K562 (cell line): ENCODE data around the gene RGS5. TPM values are rescaled to one million over a fixed set of nuclear protein-coding genes. Genes with fewer than 3 reads are reported as not detected.

Experiments
- ATAC-seq: fragments of 200-7000 bp; cut with Tn5 transposase; 3 replicates; pipeline ENCODE4 v1.9.1; 2020; ENCODE audit warnings: moderate library complexity
- BruUV-seq: library from RNA; stranded (reverse); fragments of 400-500 nt; replicated peaks from 2 replicates; lab custom pipeline; 2021; lab: Mats Ljungman, UMichigan
- CTCF ChIA-PET: fragments of 300-600 bp; formaldehyde crosslinking; extraction: SDS; loops from one replicate; lab custom pipeline; 2021; ENCODE audit warnings: low intra/inter-chr PET ratio; lab: Yijun Ruan, JAX
- POLR2A ChIA-PET: fragments of 300-600, 350-650 bp; sonication (Branson Sonifier 250); formaldehyde crosslinking; extraction: SDS; loops from one replicate; lab custom pipeline; 2021; ENCODE audit warnings: antibody characterized with exemption, inconsistent platforms; lab: Yijun Ruan, JAX
- DNase-seq, 4 experiments: peaks; one replicate each; pipeline versions ENCODE4 v3.0.0 to v3.0.0-alpha.2; 2011 to 2018; ENCODE audit warnings: low spot score in 3 of 4, mixed read lengths in 3 of 4; ENCODE audit errors: extremely low read depth in 1 of 4
- FAIRE-seq: peaks from 2 replicates; lab custom pipeline; 2011; peaks lifted over from hg19 to GRCh38; lab: Jason Lieb, UNC
- H2AFZ ChIP-seq: 2 replicates; pipeline ENCODE4 v1.6.0; 2011; ENCODE audit warnings: low read depth, low read length, control low read depth, inconsistent platforms
- H3K27ac ChIP-seq: fragments of 200-600 bp; 3 replicates; pipeline ENCODE4 v1.8.0; 2011; ENCODE audit warnings: low read depth, mild to moderate bottlenecking, control low read depth, inconsistent platforms, low read length, moderate library complexity, mixed read lengths; ENCODE audit errors: extremely low read depth
- H3K27me3 ChIP-seq, 2 experiments: fragments of 300-600 bp in 1 of 2; 2 replicates in 1 of 2; 3 replicates in 1 of 2; pipeline versions ENCODE4 v1.6.0 to v1.8.0; 2011; ENCODE audit warnings: inconsistent platforms in 2 of 2, low read length in 2 of 2, mild to moderate bottlenecking in 1 of 2, mixed read lengths in 1 of 2, moderate library complexity in 1 of 2; ENCODE audit not compliant: control insufficient read depth in 2 of 2, insufficient read depth in 2 of 2
- H3K36me3 ChIP-seq: fragments of 300-600 bp; 3 replicates; pipeline ENCODE4 v1.8.0; 2011; ENCODE audit warnings: mild to moderate bottlenecking, low read length, inconsistent platforms; ENCODE audit not compliant: control insufficient read depth, insufficient read depth
- H3K4me1 ChIP-seq, 2 experiments: fragments of 200-600 bp in 1 of 2; replicated peaks in 1 of 2; 2 replicates in 1 of 2; 3 replicates in 1 of 2; pipeline versions ENCODE4 v1.5.1 to v1.8.0; 2011; ENCODE audit warnings: inconsistent platforms in 2 of 2, low read length in 2 of 2, mild to moderate bottlenecking in 1 of 2, mixed read lengths in 1 of 2, moderate library complexity in 1 of 2; ENCODE audit not compliant: control insufficient read depth in 2 of 2, insufficient read depth in 2 of 2
- H3K4me2 ChIP-seq: 2 replicates; pipeline ENCODE4 v1.6.1; 2011; ENCODE audit warnings: low read length, control low read depth, inconsistent platforms, mixed read lengths; ENCODE audit not compliant: insufficient read depth
- H3K4me3 ChIP-seq: fragments of 200-600 bp; sonication (generic), shearing (Covaris generic); 2 replicates; pipeline ENCODE4 v1.5.1; 2016; ENCODE audit warnings: control low read depth, inconsistent platforms
- H3K79me2 ChIP-seq: fragments of 200-600 bp; 3 replicates; pipeline ENCODE4 v1.8.0; 2011; ENCODE audit warnings: low read length, inconsistent platforms; ENCODE audit not compliant: control insufficient read depth, insufficient read depth
- H3K9ac ChIP-seq, 2 experiments: 2 replicates each; pipeline versions ENCODE4 v1.6.0 to v1.6.1; 2011; ENCODE audit warnings: low read depth in 2 of 2, low read length in 2 of 2, control low read depth in 1 of 2, inconsistent platforms in 1 of 2, mild to moderate bottlenecking in 1 of 2, mixed read lengths in 1 of 2; ENCODE audit not compliant: insufficient read depth in 1 of 2
- H3K9me1 ChIP-seq: one replicate; pipeline ENCODE4 v1.6.0; 2011; ENCODE audit warnings: inconsistent platforms, mild to moderate bottlenecking, low read length, moderate library complexity; ENCODE audit not compliant: control insufficient read depth, insufficient read depth
- H3K9me3 ChIP-seq: replicated peaks from 2 replicates; pipeline ENCODE4 v1.5.1; 2011; ENCODE audit warnings: low read depth, low read length, inconsistent platforms; ENCODE audit not compliant: control insufficient read depth, insufficient read depth
- H4K20me1 ChIP-seq: replicated peaks from 2 replicates; pipeline ENCODE4 v1.6.1; 2011; ENCODE audit warnings: low read length, inconsistent platforms, mixed read lengths; ENCODE audit not compliant: control insufficient read depth, insufficient read depth
- CEBPG ChIP-seq, 3 experiments: fragments of 200-800 bp in 1 of 3; sonication (Bioruptor generic) in 1 of 3; sonication (generic) in 1 of 3; formaldehyde crosslinking in 1 of 3; IDR thresholded peaks in 2 of 3; conservative IDR thresholded peaks in 1 of 3; 2 replicates each; pipeline versions ENCODE4 v1.6.1 to v1.8.0; 2016 to 2022; ENCODE audit warnings: missing compliant biosample characterization in 2 of 3, missing genetic modification characterization in 2 of 3, mild to moderate bottlenecking in 1 of 3, missing genetic modification reagents in 1 of 3
- DDX20 ChIP-seq: fragments of 450-650 bp; IDR thresholded peaks from 2 replicates; pipeline ENCODE4 v1.6.1; 2016; ENCODE audit warnings: missing genetic modification characterization, low read depth, mild to moderate bottlenecking, missing compliant biosample characterization, moderate library complexity
- KDM2B ChIP-seq: fragments of 250-450 bp; sonication (Bioruptor Pico); IDR thresholded peaks from 2 replicates; pipeline ENCODE4 v1.8.0; 2021; ENCODE audit warnings: mild to moderate bottlenecking, moderate library complexity
- MNT ChIP-seq, 2 experiments: fragments of 450-650 bp; conservative IDR thresholded peaks; 2 replicates each; pipeline ENCODE4 v1.6.1; 2017; ENCODE audit warnings: mild to moderate bottlenecking in 2 of 2, moderate library complexity in 2 of 2
- NFIC ChIP-seq: fragments of 450-650 bp; IDR thresholded peaks from 2 replicates; pipeline ENCODE4 v1.6.1; 2017; ENCODE audit warnings: mild to moderate bottlenecking, inconsistent platforms
- SNRNP70 ChIP-seq: fragments of 200-400 bp; formaldehyde crosslinking; optimal IDR thresholded peaks from 2 replicates; pipeline ENCODE3; 2017; ENCODE audit warnings: low read depth, low read length
- TEAD1 ChIP-seq, 2 experiments: fragments of 450-650 bp in 1 of 2; sonication (generic) in 1 of 2; formaldehyde crosslinking; IDR thresholded peaks; 2 replicates each; pipeline versions ENCODE4 v1.4.0 to v1.8.0; 2020 to 2022; ENCODE audit warnings: mild to moderate bottlenecking in 2 of 2, missing genetic modification reagents in 1 of 2
- THRA ChIP-seq: fragments of 450-650 bp; IDR thresholded peaks from 2 replicates; pipeline ENCODE4 v1.6.1; 2017; ENCODE audit warnings: mild to moderate bottlenecking, moderate library complexity
- ZBTB33 ChIP-seq: sonication (generic); formaldehyde crosslinking; IDR thresholded peaks from 2 replicates; pipeline ENCODE4 v1.8.1; 2023; ENCODE audit warnings: mild to moderate bottlenecking, missing genetic modification reagents
- ZNF232 ChIP-seq: sonication (generic); formaldehyde crosslinking; IDR thresholded peaks from 2 replicates; pipeline ENCODE4 v1.8.0; 2022; ENCODE audit warnings: mild to moderate bottlenecking, missing genetic modification reagents
- ZNF551 ChIP-seq: fragments of 250-450 bp; sonication (Bioruptor Pico); IDR thresholded peaks from 2 replicates; pipeline ENCODE4 v1.5.0; 2021; ENCODE audit warnings: mild to moderate bottlenecking, moderate library complexity
- WGBS: fragments of 100-300 bp; shearing (Covaris generic); methylation state at CpG from one replicate; pipeline ENCODE4 v1.1.6; 2016; ENCODE audit warnings: low coverage, mixed read lengths; ENCODE audit not compliant: insufficient coverage; ENCODE audit errors: missing lambda C conversion rate; 5-methylcytosine and 5-hydroxymethylcytosine counted together
- in situ Hi-C: fragments of 300-500 bp; cut with MboI; formaldehyde crosslinking; loops from 4 replicates; pipeline ENCODE4 v1.15.0; 2018; ENCODE audit warnings: inconsistent platforms, mixed read lengths
- intact Hi-C: fragments of 100-400 bp; cut with micrococcal nuclease; formaldehyde crosslinking; loops from 2 replicates; pipeline ENCODE4 v1.14.2; 2022
- polyA plus RNA-seq, 8 experiments: library from polyadenylated mRNA; depleted of rRNA in 4 of 8; stranded (reverse) in 5 of 8; unstranded in 3 of 8; fragments of >200 nt; fragmentation: Nextera tagmentation in 2 of 8; fragmentation: Illumina TruSeq in 1 of 8; extraction: Ambion mirVana in 2 of 8; extraction: Trizol in 1 of 8; gene quantifications; 2 replicates each; pipeline versions ENCODE4 v1.2.1 to v1.2.3, GENCODE V29; 2011 to 2014; ENCODE audit warnings: inconsistent platforms in 1 of 8, missing spikeins in 1 of 8
- total RNA-seq, 7 experiments: library from RNA; depleted of rRNA in 6 of 7; stranded (reverse); fragments of >200 nt in 6 of 7; fragmentation: Illumina TruSeq in 2 of 7; extraction: Trizol in 2 of 7; gene quantifications; 2 replicates each; pipeline versions ENCODE4 v1.2.1 to v1.2.3, GENCODE V29; 2011 to 2021; ENCODE audit warnings: low replicate concordance in 1 of 7

The RGS5 gene
- total and polyA plus RNA-seq, 9 of the 15 experiments (the other 6 are each of a cell fraction or from before 2014, with no cell fraction given): 0.71 to 5.3 (median 2.4) TPM

- no peak for TF ChIP-seq MNT (conservative IDR thresholded peaks at IDR 0.05)
Measured at GRCh38 chr1:163119707-163120106, 83.0 kb downstream of the RGS5 start (continued).

GRCh38 chr1:163115887-163116286 is 86.8 kb downstream of the RGS5 start:
- WGBS: 0% methylated on average over 1 of the region's 1 CpG
- Histone ChIP-seq H3K27ac (no peak overlapping the region), H4K20me1 (no peaks in the 10 kb centered on the region), H3K9ac (no peak overlapping the region), H3K27me3 (no peaks in the 10 kb centered on the region), H3K79me2 (no peaks in the 10 kb centered on the region), H3K9me3 (no peaks in the 10 kb centered on the region), H3K4me2 (no peak overlapping the region), H3K36me3 (no peaks in the 10 kb centered on the region), H3K4me3 (no peak overlapping the region), H3K4me1 (no peaks in the 10 kb centered on the region), H3K9me1 (no peaks in the 10 kb centered on the region), H2AFZ (no peak overlapping the region)
- ATAC-seq: no peak
- no TSS peak for BruUV-seq
- CTCF ChIA-PET: no interaction called here
- POLR2A ChIA-PET: no interaction called here
- intact Hi-C loops: no loop called here
- in situ Hi-C loops: no loop called here
- FAIRE-seq: no peak
- no peak for DNase-seq
- TF ChIP-seq NFIC (no peak), CEBPG (CRISPR knock-in tag; IDR thresholded peaks at IDR 0.05) (no peak), CEBPG (tag; conservative IDR thresholded peaks at IDR 0.05 in 1 of 2, IDR thresholded peaks at IDR 0.05 in 1 of 2) (no peak), SNRNP70 (no peak), ZBTB33 (no peak), KDM2B (CRISPR knock-in tag) (no peak), ZNF232 (CRISPR knock-in tag) (no peak), TEAD1 (CRISPR knock-in tag; IDR thresholded peaks at IDR 0.05) (no peak), THRA (no peak), DDX20 (tag) (no peak), ZNF551 (no peak)
